ENCODE results near the gene HYI.

The HYI gene

GRCh38 chr1:43444151-43444828 is 9.4 kb downstream of the HYI start:
- no peak for DNase-seq

DNA sequence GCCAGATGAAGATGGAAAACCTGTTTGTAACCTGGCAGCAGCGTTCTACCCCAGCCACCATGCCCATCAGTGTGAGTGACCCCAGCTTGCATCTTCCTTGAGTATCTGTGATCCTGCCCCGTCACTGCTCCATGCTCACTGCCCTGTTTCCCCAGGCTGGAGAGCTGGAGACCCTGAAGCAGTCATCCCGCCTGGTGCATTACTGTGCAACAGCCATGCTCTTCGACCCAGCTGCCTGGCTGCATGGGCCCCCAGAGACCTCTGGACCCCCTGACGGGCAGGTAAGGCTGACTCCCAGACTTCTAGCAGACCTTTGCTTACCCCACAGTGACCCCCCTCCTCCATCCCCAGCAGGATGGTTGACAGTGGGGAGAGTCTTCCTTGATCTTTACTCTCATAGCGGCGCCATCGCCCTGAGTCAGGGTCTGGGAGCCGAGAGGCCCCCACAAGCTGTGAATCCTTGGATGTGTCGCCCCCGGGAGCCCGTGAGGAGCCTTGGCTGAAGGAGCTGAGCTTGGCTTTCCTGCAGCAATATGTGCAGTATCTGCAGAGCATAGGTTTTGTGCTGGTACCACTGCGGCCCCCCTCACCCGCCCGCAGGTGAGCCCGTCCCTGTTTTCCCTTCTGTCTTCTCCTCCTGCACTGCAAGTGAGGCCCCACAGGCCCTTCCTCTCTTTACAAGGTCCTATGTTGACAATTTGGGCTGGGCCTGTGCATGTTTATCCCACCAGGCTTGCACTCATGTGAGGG is 10.4 kb downstream of the HYI start:
- no peak for DNase-seq

- DNase-seq = no peak
Measured at GRCh38 chr1:43442756-43443155, 11.0 kb downstream of the HYI start.

- DNase-seq = no peak
Measured at GRCh38 chr1:43441894-43442637, 11.7 kb downstream of the HYI start.

- no peak for DNase-seq
Measured at GRCh38 chr1:43441166-43441893, 12.4 kb downstream of the HYI start.

- DNase-seq = no peak
Measured at GRCh38 chr1:43440358-43440757, 13.4 kb downstream of the HYI start.

DNA sequence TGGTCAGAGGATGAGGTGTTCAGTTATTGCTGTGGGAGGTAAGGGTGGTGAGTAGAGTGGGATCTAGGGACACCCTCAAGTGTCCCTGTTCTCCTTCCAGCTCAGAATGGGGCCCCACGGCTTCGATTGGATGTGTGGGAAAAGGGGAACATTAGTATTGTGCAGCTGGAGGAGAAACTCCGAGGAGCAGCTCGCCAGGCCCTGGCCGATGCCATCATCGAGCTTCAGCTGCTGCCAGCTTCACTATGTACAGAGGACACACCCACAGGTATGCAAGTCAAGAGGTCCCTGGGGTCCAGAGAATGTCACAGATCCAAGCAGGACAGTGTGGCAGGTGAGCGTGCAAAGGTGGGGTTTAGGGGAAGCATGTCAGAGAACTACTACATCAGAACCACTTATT is 13.9 kb downstream of the HYI start:
- DNase-seq = no peak

DNA sequence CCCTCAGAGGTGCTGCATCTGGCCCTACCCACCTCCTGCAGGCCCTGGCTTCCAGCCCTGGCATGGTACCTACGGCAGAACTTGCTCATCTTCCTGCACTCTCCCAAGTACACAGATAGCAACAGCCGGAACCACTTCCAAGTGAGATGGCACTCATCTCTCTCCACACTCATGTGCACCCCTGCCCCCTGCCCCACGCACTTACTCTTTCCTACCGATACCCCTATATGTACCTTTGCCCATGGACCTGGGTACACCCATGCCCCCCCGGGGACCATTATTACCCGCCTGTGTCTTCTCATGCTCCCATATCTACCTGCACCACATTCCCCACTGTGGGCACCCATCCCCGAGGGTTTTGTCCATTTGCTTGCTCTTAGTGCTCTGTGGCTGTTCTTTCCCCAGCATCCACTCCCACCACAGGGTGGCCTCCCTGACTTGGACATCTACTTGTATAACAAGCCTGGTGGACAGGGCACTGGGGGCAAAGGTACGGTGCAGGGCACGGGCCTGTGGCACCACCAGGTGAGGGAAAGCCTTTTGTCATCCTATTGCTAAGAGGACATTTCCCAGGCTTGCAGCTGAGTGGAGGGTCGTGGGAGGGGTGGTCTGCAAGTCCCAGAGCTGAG is 14.7 kb downstream of the HYI start:
- no peak for DNase-seq

GRCh38 chr1:43438576-43438952 is 15.2 kb downstream of the HYI start:
- DNase-seq = no peak

DNA sequence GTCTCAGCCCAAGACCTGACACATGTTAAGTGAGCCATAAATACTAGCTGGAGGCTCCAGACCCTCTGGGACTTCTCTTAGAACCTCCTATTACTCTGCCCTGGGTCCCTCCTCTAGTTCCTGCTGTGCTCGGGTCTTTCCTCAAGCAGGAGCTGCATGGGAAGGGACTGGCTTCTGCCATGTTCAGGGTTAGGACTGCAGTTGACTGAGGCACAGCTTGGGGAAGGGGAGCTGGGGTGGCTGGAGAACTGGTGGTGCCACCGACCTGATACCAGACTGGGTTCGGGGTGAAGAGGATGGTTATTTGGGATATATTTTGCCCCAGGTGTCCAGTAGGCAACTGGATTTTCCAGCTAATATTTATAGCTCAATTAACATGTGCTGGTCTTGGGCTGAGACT is 15.7 kb downstream of the HYI start:
- no peak for DNase-seq

DNA sequence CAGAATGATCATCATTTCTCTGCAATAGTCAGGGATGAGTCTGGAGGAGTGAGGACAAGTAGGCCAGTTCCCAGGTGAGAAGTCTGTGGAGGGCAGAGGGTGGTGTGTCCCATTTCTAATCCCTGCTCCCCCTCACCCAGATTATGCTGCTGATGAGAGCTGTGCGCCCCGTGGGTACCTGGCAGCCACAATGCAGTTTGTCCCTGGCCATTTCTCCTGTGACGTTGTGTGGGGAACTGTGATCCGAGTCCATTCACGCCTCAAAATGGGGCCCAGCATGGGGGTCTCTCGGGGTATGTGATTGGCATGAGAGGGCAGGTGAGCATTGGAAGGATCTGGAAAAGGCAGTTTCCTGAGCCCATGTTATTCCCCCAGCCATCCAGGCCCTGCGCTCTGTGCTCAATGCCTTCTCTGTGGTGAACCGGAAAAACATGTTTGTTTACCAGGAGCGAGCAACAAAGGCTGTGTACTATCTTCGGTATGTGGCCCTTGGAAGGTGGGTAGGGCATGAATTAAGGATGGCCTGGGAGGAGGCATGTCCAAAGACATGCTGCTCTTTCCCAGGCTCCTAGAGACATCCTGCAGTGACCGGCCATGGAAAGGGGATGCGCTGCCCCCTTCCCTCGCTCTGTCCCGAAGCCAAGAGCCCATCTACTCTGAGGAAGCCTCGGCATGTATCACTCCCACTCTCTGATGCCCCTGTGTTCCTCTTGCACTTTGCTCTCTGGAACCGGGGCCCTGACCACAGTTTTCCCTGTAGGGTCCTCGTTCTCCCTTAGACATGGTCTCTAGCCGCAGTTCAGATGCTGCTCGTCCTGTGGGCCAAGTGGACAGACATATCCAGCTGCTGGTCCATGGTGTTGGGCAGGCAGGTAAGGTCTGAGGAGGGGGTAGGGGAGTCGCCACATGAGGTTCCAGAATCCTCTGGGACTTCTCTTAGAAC is 16.4 kb downstream of the HYI start:
- DNase-seq = no peak

- DNase-seq = no peak
Measured at GRCh38 chr1:43436371-43436770, 17.4 kb downstream of the HYI start.

DNA sequence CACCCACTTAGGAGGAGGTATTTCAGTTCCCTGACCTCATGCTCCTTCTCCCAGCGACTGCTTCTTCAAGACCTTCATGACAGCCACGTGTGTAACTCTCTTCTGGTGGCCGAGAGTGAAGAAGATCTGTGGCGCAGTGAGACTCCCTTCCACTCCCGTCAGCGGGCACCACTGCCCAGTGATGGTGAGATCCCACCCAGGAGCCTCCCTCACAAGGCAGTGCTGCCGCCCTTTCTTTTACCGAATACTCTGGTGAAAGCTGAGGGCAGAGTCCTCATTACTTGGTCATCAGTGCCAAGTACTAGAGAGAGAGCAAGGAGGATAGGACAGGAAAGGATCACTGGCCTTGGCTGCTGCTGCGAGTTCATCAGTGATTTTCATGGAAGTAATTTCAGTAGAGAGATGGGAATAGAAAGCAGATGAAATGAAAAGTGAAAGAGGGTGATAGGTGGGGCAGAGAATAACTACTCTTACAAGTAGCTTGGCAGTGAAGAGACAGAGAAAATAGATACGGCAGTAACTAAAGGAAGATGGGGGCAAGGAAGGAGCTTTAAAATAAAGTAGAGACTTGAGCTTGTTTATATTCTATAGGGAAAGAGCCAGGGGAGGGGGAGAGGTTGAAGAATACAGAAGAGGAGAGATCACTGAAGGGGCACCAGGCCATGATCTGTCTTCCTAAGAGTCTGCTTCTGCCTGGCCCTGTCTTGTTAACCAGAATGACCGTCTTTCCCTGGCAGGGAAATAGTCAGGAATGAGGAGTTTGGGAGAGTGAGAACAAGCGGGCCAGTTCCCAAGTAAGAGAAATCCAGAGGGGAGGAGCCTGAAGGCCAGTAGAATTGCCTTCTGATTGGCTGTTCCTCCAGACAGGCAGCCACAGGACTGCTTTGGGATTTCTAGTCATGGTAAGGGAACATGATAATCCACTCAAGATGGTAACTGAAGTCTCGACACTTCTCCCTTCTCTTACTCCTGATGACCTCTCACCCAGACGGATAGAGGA is 18.3 kb downstream of the HYI start:
- DNase-seq = no peak

DNA sequence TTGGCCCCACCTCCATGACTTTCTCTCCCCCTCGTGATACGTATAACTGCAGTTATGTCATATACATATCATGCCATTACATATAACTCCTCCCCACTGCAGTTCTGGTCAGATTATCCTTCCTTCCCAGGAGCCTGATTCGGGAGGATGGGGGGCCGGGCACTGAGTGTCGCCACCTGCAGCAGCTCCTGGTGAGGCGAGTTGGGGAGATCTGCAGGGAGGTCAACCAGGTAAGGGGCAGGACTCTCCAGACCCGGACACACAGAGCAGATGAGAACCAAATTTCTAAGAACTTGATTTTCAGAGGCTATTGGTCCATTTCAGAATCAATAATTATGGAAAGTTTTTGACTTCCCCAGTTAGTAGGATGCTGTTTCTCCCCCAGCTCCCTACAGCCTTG is 19.5 kb downstream of the HYI start:
- no peak for DNase-seq

GRCh38 chr1:43432907-43433306 is 20.8 kb downstream of the HYI start:
- no peak for DNase-seq

- DNase-seq = no peak
Measured at GRCh38 chr1:43432171-43432860, 21.4 kb downstream of the HYI start.

DNA sequence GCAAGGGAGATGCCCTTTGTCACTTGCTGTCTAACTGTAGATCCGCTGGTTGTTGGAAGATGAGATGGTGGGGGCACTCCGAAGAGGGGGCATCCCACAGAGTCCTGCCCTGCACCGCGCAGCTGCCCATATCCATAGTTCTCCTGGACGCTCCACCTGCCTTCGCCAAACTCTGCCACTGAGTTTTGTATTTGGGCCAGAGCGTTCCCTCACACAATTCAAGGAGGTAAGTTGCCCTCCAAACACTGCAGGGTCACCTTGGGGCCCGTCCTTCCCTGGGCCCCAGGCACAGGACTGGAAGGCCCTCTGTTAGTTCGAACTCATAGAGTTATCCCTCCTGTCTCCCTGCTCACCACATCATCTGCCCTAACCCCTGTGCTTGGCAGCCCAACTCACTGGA is 22.1 kb downstream of the HYI start:
- no peak for DNase-seq

GRCh38 chr1:43430831-43431230 is 22.9 kb downstream of the HYI start:
- DNase-seq = no peak

DNA sequence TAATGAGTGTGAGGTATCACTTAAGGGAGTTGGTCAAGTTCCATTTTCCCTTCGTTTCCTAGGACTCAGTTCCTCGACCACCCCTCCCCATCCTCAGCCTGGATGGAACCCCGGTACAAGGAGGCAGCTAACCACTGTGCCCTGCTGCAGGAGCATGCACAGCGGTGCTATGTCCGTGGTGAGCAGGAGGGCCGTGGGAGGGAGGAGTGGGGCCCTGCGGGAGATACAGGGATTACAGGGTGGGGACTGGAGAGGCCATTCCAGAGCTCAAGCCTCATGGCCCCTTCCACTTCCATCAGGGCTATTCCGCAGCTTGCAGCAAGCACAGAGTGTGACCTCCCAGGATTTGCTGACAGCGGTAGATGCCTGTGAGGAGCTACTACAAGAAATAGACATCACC is 25.8 kb downstream of the HYI start:
- DNase-seq = no peak

DNA sequence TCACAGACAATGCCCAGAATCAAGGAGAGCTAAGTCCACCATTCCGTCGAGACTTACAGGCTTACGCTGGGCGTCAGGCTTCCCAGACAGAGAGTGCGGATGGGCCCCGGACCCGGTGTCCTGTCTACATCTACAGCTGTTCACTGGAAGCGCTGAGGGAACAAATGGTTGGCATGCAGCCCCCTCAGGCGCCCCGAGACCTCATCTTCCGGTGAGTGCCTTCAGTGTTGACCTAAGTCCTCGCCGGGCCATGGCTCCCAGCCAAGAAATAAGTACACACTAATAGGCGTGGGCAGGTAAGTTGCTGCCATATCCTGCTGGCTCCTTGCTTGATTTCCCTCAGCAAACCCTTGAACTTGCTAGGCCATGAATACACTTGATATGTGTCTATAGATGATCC is 26.2 kb downstream of the HYI start:
- no peak for DNase-seq
